ENCODE results near the gene RNF19B.

Gene RNF19B

DNA sequence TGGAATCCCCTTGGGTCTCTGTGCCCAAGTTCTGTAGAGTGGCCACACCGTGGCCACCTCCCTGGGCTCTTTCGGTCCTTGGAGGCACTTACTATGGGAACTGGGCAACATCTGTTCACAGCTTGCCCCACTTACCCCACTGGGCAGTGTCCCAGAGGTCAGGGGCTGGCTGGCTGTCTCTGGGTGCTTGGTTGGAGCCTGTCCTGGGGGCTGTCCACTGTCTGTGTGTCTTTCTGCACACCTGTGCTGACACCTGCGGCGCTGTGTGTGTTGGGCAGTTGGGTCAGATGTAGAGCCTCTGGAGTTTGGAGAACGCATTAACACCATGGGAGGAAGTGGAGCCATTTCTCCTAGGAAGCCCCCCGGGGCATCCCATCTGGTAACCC, 62.1 kb downstream of the RNF19B start:
- no peak overlapping the region for H4K8ac ChIP-seq (ENCODE audit: low read depth, low read length)
- no peak for DNase-seq (ENCODE audit: low spot score)
- H2BK5ac ChIP-seq (ENCODE audit: low read length) = no peak overlapping the region
- no peak overlapping the region for H2AFZ ChIP-seq (ENCODE audit: low read length)
- H2BK12ac ChIP-seq (ENCODE audit: low read length) = peak overlapping the region; percentile 14
- H2BK15ac ChIP-seq (ENCODE audit: low read length) = no peak overlapping the region
- H3K36me3 ChIP-seq (replicated peaks in 1 of 2; ENCODE audit: control insufficient read depth in 2 of 2, insufficient read depth in 2 of 2, low read length in 2 of 2) = no peaks in the 10 kb centered on the region
- peaks cover 0 to 5% of the 10 kb centered on the region in 2 donors for H3K4me1 ChIP-seq (ENCODE audit: control insufficient read depth in 2 of 2, insufficient read depth in 1 of 2, low read depth in 1 of 2, low read length in 2 of 2)
- H3K4ac ChIP-seq (ENCODE audit: low read length) = no peak overlapping the region
- no peak overlapping the region for H2AK5ac ChIP-seq (ENCODE audit: low read depth, low read length)
- H3K27ac ChIP-seq (replicated peaks; ENCODE audit: low read length) = no peak overlapping the region
- peak overlapping the region; percentile 10 for H3K23ac ChIP-seq (ENCODE audit: low read depth, low read length, poor library complexity)
- H4K91ac ChIP-seq (ENCODE audit: low read depth, low read length, poor library complexity) = no peak overlapping the region
- peaks cover 10 to 53% (median 38%) of the 10 kb centered on the region in 3 experiments for H3K27me3 ChIP-seq (ENCODE audit: control insufficient read depth in 3 of 3, insufficient read depth in 3 of 3, low read depth in 1 of 3, low read length in 3 of 3)
- H2BK120ac ChIP-seq (ENCODE audit: low read depth, low read length) = no peak overlapping the region
- no peak overlapping the region for H3K14ac ChIP-seq (ENCODE audit: low read length)
- H3K4me3 ChIP-seq (ENCODE audit: low read length in 2 of 2) = no peak overlapping the region
- WGBS, 2 donors (ENCODE audit: extremely low coverage in 2 of 2, insufficient read length in 2 of 2, insufficient replicate concordance in 1 of 2) = no CpG with 5 or more reads among the region's 6 CpGs
- no peak overlapping the region for H3K18ac ChIP-seq (ENCODE audit: low read length)
- H3K79me1 ChIP-seq (ENCODE audit: low read depth, low read length) = no peaks in the 10 kb centered on the region
- no peak overlapping the region for H3K4me2 ChIP-seq (ENCODE audit: insufficient read depth, low read length, poor library complexity, severe bottlenecking)
- H3K9ac ChIP-seq (ENCODE audit: low read depth, low read length, poor library complexity) = no peak overlapping the region
- H3K9me3 ChIP-seq (replicated peaks in 1 of 2; ENCODE audit: control insufficient read depth in 2 of 2, insufficient read depth in 1 of 2, low read depth in 1 of 2, low read length in 2 of 2) = peaks cover 0 to 4% of the 10 kb centered on the region in 2 donors

DNA sequence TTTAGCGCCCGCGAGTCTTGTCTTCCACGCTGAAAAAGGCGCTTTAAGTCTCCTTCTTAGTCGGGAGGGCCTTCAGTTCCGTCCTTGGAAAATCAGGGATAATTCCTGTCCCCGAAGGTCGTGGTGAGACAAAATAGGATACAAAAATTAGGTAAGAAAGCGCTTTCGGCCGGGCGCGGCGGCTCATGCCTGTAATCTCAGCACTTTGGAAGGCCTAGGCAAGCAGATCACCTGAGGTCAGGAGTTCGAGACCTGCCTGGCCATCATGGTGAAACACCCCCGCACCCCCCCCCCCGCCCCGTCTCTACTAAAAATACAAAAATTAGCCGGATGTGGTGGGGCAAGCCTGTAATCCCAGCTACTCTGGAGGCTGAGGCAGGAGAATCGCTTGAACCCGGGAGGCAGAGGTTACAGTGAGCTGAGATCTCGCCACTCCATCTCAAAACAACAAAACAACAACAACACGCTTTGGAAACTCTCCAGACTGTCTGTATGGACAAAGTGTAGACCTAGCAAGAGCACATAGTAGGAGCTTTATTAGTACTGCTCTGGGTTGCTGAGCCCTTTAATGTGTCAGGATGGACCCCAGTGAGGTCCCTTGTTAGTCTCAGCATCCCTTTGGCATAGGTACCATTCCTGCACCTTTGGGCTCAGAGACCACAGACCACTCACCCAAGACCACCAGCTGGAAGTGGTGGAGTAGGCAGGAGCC, 62.6 kb downstream of the RNF19B start:
- H3K9me3 ChIP-seq (replicated peaks in 1 of 2; ENCODE audit: control insufficient read depth in 2 of 2, insufficient read depth in 1 of 2, low read depth in 1 of 2, low read length in 2 of 2) = peaks cover 0 to 4% of the 10 kb centered on the region in 2 donors
- H3K36me3 ChIP-seq (replicated peaks in 1 of 2; ENCODE audit: control insufficient read depth in 2 of 2, insufficient read depth in 2 of 2, low read length in 2 of 2) = no peaks in the 10 kb centered on the region
- H4K8ac ChIP-seq (ENCODE audit: low read depth, low read length) = no peak overlapping the region
- no peak overlapping the region for H3K9ac ChIP-seq (ENCODE audit: low read depth, low read length, poor library complexity)
- no peak overlapping the region for H2BK15ac ChIP-seq (ENCODE audit: low read length)
- H3K14ac ChIP-seq (ENCODE audit: low read length) = no peak overlapping the region
- peaks cover 0 to 5% of the 10 kb centered on the region in 2 donors for H3K4me1 ChIP-seq (ENCODE audit: control insufficient read depth in 2 of 2, insufficient read depth in 1 of 2, low read depth in 1 of 2, low read length in 2 of 2)
- H3K4me2 ChIP-seq (ENCODE audit: insufficient read depth, low read length, poor library complexity, severe bottlenecking) = peak overlapping the region; percentile 95
- no peak overlapping the region for H2BK5ac ChIP-seq (ENCODE audit: low read length)
- H2BK12ac ChIP-seq (ENCODE audit: low read length) = peak overlapping the region; percentile 14
- H2BK120ac ChIP-seq (ENCODE audit: low read depth, low read length) = no peak overlapping the region
- H3K4ac ChIP-seq (ENCODE audit: low read length) = no peak overlapping the region
- peak overlapping the region; percentile 93 for H2AFZ ChIP-seq (ENCODE audit: low read length)
- H3K79me1 ChIP-seq (ENCODE audit: low read depth, low read length) = no peaks in the 10 kb centered on the region
- peaks cover 10 to 58% (median 38%) of the 10 kb centered on the region in 3 experiments for H3K27me3 ChIP-seq (ENCODE audit: control insufficient read depth in 3 of 3, insufficient read depth in 3 of 3, low read depth in 1 of 3, low read length in 3 of 3)
- H3K23ac ChIP-seq (ENCODE audit: low read depth, low read length, poor library complexity) = no peak overlapping the region
- DNase-seq (ENCODE audit: low spot score) = no peak
- no peak overlapping the region for H3K18ac ChIP-seq (ENCODE audit: low read length)
- no peak overlapping the region for H3K27ac ChIP-seq (replicated peaks; ENCODE audit: low read length)
- peak overlapping the region; percentile 3 for H2AK5ac ChIP-seq (ENCODE audit: low read depth, low read length)
- H3K4me3 ChIP-seq (ENCODE audit: low read length in 2 of 2) = peak overlapping the region; percentile 44 to 80
- no CpG with 5 or more reads among the region's 24 CpGs for WGBS, 2 donors (ENCODE audit: extremely low coverage in 2 of 2, insufficient read length in 2 of 2, insufficient replicate concordance in 1 of 2)
- H4K91ac ChIP-seq (ENCODE audit: low read depth, low read length, poor library complexity) = no peak overlapping the region

DNA sequence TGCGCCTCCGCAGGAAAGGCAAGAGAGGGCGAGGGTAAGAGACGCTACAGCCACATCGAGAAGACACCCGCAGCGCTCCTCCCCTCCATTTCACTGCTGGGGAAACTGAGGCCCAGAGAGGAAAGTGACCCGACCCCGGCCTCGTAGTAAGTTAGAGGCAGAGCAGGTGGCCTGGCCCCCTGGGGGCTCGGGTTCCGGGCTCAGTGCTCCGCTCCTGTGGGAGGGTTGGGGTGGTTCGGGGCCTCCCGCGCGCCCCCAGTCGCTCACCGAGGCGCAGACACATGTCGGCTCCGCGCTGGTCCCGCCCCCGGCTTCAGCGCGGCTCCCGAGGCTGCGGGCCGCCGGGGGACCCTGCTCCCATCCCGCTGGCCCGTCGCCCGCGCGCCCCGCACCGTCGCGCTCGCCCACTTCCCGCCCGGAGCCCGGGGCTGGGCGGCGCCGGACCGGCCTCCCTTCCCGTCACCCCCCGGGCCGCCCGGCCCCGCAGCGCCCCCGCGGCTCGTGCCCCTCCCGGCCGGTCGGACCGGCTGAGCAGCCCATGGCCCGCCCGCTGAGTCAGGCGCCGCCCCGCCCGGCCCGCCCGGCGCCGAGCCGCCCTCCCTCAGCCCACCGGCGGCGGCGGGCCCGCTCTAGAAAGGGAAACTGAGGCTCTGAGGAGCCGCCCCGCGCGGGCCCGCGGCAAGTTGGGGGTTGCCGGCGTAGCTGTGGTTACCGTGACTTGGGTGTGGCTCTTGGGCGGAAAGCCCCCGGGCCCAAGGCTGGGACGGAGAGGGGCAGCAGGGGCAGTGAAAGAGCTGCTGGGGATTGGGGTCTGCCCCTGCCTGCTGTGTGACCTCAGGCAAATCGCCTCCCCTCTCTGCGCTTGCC, 63.4 kb downstream of the RNF19B start, which contains the start of gene TMEM54:
TMEM54 (minus strand) TSS at position 434 of the 867 bp plus-strand sequence; CDS start at position 283, 151 bp downstream.
- peak within 1 kb of the TSS; percentile 95 for H3K4me2 ChIP-seq (ENCODE audit: insufficient read depth, low read length, poor library complexity, severe bottlenecking)
- H3K9me3 ChIP-seq (replicated peaks in 1 of 2; ENCODE audit: control insufficient read depth in 2 of 2, insufficient read depth in 1 of 2, low read depth in 1 of 2, low read length in 2 of 2) = peaks cover 0 to 4% of the 10 kb centered on the region in 2 donors
- H3K4me3 ChIP-seq (ENCODE audit: low read length in 2 of 2) = peak within 1 kb of the TSS; percentile 44 to 80
- no peak for DNase-seq (ENCODE audit: low spot score)
- no peak within 1 kb of the TSS for H4K91ac ChIP-seq (ENCODE audit: low read depth, low read length, poor library complexity)
- peak within 1 kb of the TSS; percentile 84 for H2BK5ac ChIP-seq (ENCODE audit: low read length)
- H3K4ac ChIP-seq (ENCODE audit: low read length) = no peak within 1 kb of the TSS
- no peak within 1 kb of the TSS for H3K27ac ChIP-seq (replicated peaks; ENCODE audit: low read length)
- H3K4me1 ChIP-seq (ENCODE audit: control insufficient read depth in 2 of 2, insufficient read depth in 1 of 2, low read depth in 1 of 2, low read length in 2 of 2) = peaks cover 0 to 5% of the 10 kb centered on the region in 2 donors
- H2AFZ ChIP-seq (ENCODE audit: low read length) = peak within 1 kb of the TSS; percentile 93
- H3K18ac ChIP-seq (ENCODE audit: low read length) = peak within 1 kb of the TSS; percentile 85
- peak within 1 kb of the TSS; percentile 14 for H2BK15ac ChIP-seq (ENCODE audit: low read length)
- peak within 1 kb of the TSS; percentile 74 for H3K9ac ChIP-seq (ENCODE audit: low read depth, low read length, poor library complexity)
- H2AK5ac ChIP-seq (ENCODE audit: low read depth, low read length) = peak within 1 kb of the TSS; percentile 85
- peaks cover 10 to 66% (median 38%) of the 10 kb centered on the region in 3 experiments for H3K27me3 ChIP-seq (ENCODE audit: control insufficient read depth in 3 of 3, insufficient read depth in 3 of 3, low read depth in 1 of 3, low read length in 3 of 3)
- no peaks in the 10 kb centered on the region for H3K36me3 ChIP-seq (replicated peaks in 1 of 2; ENCODE audit: control insufficient read depth in 2 of 2, insufficient read depth in 2 of 2, low read length in 2 of 2)
- no peak within 1 kb of the TSS for H3K14ac ChIP-seq (ENCODE audit: low read length)
- no peaks in the 10 kb centered on the region for H3K79me1 ChIP-seq (ENCODE audit: low read depth, low read length)
- no CpG with 5 or more reads among the region's 92 CpGs for WGBS, 2 donors (ENCODE audit: extremely low coverage in 2 of 2, insufficient read length in 2 of 2, insufficient replicate concordance in 1 of 2)
- peak within 1 kb of the TSS; percentile 77 for H3K23ac ChIP-seq (ENCODE audit: low read depth, low read length, poor library complexity)
- no peak within 1 kb of the TSS for H4K8ac ChIP-seq (ENCODE audit: low read depth, low read length)
- peak within 1 kb of the TSS; percentile 14 for H2BK12ac ChIP-seq (ENCODE audit: low read length)
- no peak within 1 kb of the TSS for H2BK120ac ChIP-seq (ENCODE audit: low read depth, low read length)

All from neuronal stem cell (in vitro differentiated cells).